Ovary (tissue), 9 donors: Measurements from ENCODE around the gene CFAP58. TPM values are rescaled to one million over a fixed set of nuclear protein-coding genes. Genes with fewer than 3 reads are reported as not detected.

Experiments
- DNase-seq, 5 donors: peaks; one replicate each; pipeline ENCODE4 v3.0.0-alpha.2; 2019 to 2020
- H3K27ac ChIP-seq, 2 donors: fragments of 200-600 bp; one replicate each; pipeline versions ENCODE4 v1.5.1 to v1.8.0; 2019 to 2022
- H3K27me3 ChIP-seq: fragments of 200-600 bp; one replicate; pipeline ENCODE4 v1.8.0; 2022
- H3K36me3 ChIP-seq: fragments of 200-600 bp; sonication (generic); one replicate; pipeline ENCODE4 v1.5.1; 2019
- H3K4me1 ChIP-seq: one replicate; pipeline ENCODE4 v1.8.1; 2013; ENCODE audit warnings: mild to moderate bottlenecking, moderate library complexity; ENCODE audit not compliant: insufficient read depth
- H3K4me3 ChIP-seq: fragments of 200-600 bp; sonication (generic); one replicate; pipeline ENCODE4 v1.5.1; 2017
- H3K9me3 ChIP-seq, 2 donors: fragments of 200-600 bp in 1 of 2; sonication (generic) in 1 of 2; one replicate each; pipeline versions ENCODE4 v1.5.1 to v1.8.1; 2013 to 2019; ENCODE audit warnings: mild to moderate bottlenecking in 1 of 2, moderate library complexity in 1 of 2
- EP300 ChIP-seq: sonication (generic); formaldehyde crosslinking; IDR thresholded peaks from one replicate; pipeline ENCODE4 v1.6.1; 2017; ENCODE audit warnings: antibody characterized with exemption
- POLR2A ChIP-seq: fragments of 450-650 bp; IDR thresholded peaks from one replicate; pipeline ENCODE4 v1.6.1; 2017; ENCODE audit warnings: antibody characterized with exemption, mild to moderate bottlenecking, moderate library complexity
- WGBS, 3 donors: extraction: QIAGEN DNeasy Blood & Tissue Kit in 1 of 3; methylation state at CpG; one replicate each; pipeline versions ENCODE4 v1.1.5 to v1.1.7; 2013 to 2017; 5-methylcytosine and 5-hydroxymethylcytosine counted together
- intact Hi-C, 4 donors: fragments of 100-400 bp; cut with DNase I; formaldehyde crosslinking; loops; one replicate each; pipeline versions ENCODE4 v1.11.0 to v1.15.1; 2022 to 2023
- polyA plus RNA-seq, 2 donors: library from polyadenylated mRNA; stranded (reverse); fragments of 200-250 nt in 1 of 2; fragments of 350-450 nt in 1 of 2; fragmentation: Illumina TruSeq in 1 of 2; extraction: RNeasy Lipid Tissue Mini Kit (QIAGEN cat#74804) in 1 of 2; gene quantifications; one replicate each; pipeline ENCODE4 v1.2.3, GENCODE V29; 2013 to 2014
- total RNA-seq, 7 donors: library from RNA; depleted of rRNA in 2 of 7; stranded (reverse); fragments of >200 nt in 2 of 7; fragmentation: NEBNext Ultra II Directional in 3 of 7; extraction: Animal tissue kit (Norgen Biotek cat#: 25700) in 3 of 7; gene quantifications; one replicate each; pipeline versions ENCODE4 v1.1.0 to v1.2.4, GENCODE V29; 2016 to 2023
- TF ChIP-seq, protein P1 (sequence below), 3 donors: fragments of 450-650 bp in 2 of 3; fragments of 200-600 bp in 1 of 3; IDR thresholded peaks; one replicate each; pipeline versions ENCODE4 v1.5.1 to v1.8.0; 2016 to 2022; ENCODE audit warnings: antibody characterized with exemption in 3 of 3, mild to moderate bottlenecking in 1 of 3
- donor health status: DM: no; HTN: no; CAD: no; lungs with moderate emphysema.
- donor health status: DM: no; HTN: no; CAD: no.
- donor health status: Bipolar disorder and iron deficiency.
- donor health status: DM: yes; HTN: yes; CAD: no.
- donor health status: DM: no; HTN: no; CAD: no.
- donor health status: DM: yes; HTN: yes; CAD: no.

Gene CFAP58
- total and polyA plus RNA-seq, 9 donors, result 0.17 to 7.9 (median 0.60) TPM

GRCh38 chr10:104480797-104481196 lies 127.2 kb downstream of the CFAP58 start:
- Histone ChIP-seq H3K27ac (no peak overlapping the region), H3K27me3 (no peaks in the 10 kb centered on the region), H3K4me3 (no peak overlapping the region), H3K9me3 (no peaks in the 10 kb centered on the region), H3K36me3 (no peaks in the 10 kb centered on the region), H3K4me1 (no peaks in the 10 kb centered on the region)
- TF ChIP-seq, protein P1, sequence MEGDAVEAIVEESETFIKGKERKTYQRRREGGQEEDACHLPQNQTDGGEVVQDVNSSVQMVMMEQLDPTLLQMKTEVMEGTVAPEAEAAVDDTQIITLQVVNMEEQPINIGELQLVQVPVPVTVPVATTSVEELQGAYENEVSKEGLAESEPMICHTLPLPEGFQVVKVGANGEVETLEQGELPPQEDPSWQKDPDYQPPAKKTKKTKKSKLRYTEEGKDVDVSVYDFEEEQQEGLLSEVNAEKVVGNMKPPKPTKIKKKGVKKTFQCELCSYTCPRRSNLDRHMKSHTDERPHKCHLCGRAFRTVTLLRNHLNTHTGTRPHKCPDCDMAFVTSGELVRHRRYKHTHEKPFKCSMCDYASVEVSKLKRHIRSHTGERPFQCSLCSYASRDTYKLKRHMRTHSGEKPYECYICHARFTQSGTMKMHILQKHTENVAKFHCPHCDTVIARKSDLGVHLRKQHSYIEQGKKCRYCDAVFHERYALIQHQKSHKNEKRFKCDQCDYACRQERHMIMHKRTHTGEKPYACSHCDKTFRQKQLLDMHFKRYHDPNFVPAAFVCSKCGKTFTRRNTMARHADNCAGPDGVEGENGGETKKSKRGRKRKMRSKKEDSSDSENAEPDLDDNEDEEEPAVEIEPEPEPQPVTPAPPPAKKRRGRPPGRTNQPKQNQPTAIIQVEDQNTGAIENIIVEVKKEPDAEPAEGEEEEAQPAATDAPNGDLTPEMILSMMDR (IDR thresholded peaks at IDR 0.05), result no peak
- no peak for TF ChIP-seq POLR2A
- no peak for TF ChIP-seq EP300
- intact Hi-C loops, result no loop called here
- DNase-seq, result no peak
- 68 to 74% (median 73%) methylated on average over 3 of the region's 3 CpGs for WGBS, 3 donors

DNA sequence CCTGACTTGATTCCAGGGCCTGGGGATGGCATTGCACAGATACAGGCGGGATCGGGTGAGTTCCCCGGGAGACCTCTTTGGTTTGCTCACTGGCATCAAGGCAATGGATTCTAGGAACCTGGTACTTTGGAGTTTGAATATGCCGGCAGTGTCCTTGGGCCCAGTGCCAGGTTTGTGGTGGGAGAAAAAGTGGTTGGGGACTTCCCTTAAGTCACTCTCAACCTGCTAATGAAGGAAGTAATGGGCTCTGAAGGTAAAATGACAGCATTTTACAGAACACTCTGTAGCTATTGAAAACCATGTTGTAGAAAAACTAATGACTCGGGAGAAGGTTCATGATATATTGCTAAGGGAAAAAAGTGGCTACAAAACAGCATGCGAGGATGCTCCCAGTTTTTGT lies 129.9 kb downstream of the CFAP58 start:
- TF ChIP-seq POLR2A (no peak), EP300 (no peak)
- TF ChIP-seq, protein P1 (IDR thresholded peaks at IDR 0.05), result no peak
- Histone ChIP-seq H3K27ac (no peak overlapping the region), H3K4me1 (no peaks in the 10 kb centered on the region), H3K9me3 (no peaks in the 10 kb centered on the region), H3K36me3 (no peaks in the 10 kb centered on the region), H3K27me3 (no peaks in the 10 kb centered on the region), H3K4me3 (no peak overlapping the region)
- no peak for DNase-seq
- 65 to 73% (median 67%) methylated on average over 6 of the region's 6 CpGs for WGBS, 3 donors
- intact Hi-C loops, result no loop called here

DNA sequence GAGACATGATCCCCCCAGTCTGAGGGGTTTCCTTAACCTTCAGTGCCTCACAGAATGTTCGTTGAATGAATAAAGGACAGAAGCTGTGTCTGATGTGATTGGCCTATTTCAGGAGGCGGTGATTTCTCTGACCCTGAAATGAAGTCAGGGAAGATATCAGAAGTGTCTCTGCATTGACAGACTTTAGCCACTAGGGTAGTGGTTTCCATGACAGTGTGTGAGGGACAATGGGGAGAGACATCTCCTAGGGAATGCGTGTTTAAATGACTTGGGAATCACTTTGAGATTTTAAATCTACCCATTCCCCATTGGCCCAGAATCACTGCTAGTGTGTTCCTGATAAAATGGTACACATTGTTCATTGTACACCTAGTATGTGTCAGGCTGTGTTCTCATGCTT lies 132.0 kb downstream of the CFAP58 start:
- H3K36me3 ChIP-seq, result no peaks in the 10 kb centered on the region
- no peaks in the 10 kb centered on the region for H3K9me3 ChIP-seq
- intact Hi-C loops, result no loop called here
- H3K4me3 ChIP-seq, result no peak overlapping the region
- H3K4me1 ChIP-seq, result no peaks in the 10 kb centered on the region
- H3K27ac ChIP-seq, result no peak overlapping the region
- no peak for TF ChIP-seq EP300
- TF ChIP-seq, protein P1 (IDR thresholded peaks at IDR 0.05), result no peak
- no peak for TF ChIP-seq POLR2A
- DNase-seq, result no peak
- no peaks in the 10 kb centered on the region for H3K27me3 ChIP-seq
- WGBS, 3 donors, result 74 to 75% (median 74%) methylated on average over 3 of the region's 3 CpGs

GRCh38 chr10:104486803-104487202 lies 133.2 kb downstream of the CFAP58 start:
- H3K36me3 ChIP-seq, result no peaks in the 10 kb centered on the region
- no peak for DNase-seq
- H3K9me3 ChIP-seq, result no peaks in the 10 kb centered on the region
- H3K27ac ChIP-seq, result no peak overlapping the region
- 82 to 92% (median 88%) methylated on average over 1 of the region's 1 CpG for WGBS, 3 donors
- no peak overlapping the region for H3K4me3 ChIP-seq
- intact Hi-C loops, result no loop called here
- H3K27me3 ChIP-seq, result no peaks in the 10 kb centered on the region
- no peaks in the 10 kb centered on the region for H3K4me1 ChIP-seq
- no peak for TF ChIP-seq EP300
- TF ChIP-seq, protein P1 (IDR thresholded peaks at IDR 0.05), result no peak
- TF ChIP-seq POLR2A, result no peak
